GM20431 (cell line): ENCODE data around the gene KRT75.
"Not testable (repeated sequence)": the region's sequence is repeated elsewhere in the genome, so short reads cannot be mapped to it uniquely, and the experiment has no call there.

Experiments used
- in situ Hi-C: fragments of 300-500 bp; cut with MseI, MboI; formaldehyde crosslinking; loops from one replicate; pipeline ENCODE4 v1.15.0; 2020; ENCODE audit warnings: low sequenced_read_pairs; ENCODE audit not compliant: unreplicated experiment

The KRT75 gene

DNA sequence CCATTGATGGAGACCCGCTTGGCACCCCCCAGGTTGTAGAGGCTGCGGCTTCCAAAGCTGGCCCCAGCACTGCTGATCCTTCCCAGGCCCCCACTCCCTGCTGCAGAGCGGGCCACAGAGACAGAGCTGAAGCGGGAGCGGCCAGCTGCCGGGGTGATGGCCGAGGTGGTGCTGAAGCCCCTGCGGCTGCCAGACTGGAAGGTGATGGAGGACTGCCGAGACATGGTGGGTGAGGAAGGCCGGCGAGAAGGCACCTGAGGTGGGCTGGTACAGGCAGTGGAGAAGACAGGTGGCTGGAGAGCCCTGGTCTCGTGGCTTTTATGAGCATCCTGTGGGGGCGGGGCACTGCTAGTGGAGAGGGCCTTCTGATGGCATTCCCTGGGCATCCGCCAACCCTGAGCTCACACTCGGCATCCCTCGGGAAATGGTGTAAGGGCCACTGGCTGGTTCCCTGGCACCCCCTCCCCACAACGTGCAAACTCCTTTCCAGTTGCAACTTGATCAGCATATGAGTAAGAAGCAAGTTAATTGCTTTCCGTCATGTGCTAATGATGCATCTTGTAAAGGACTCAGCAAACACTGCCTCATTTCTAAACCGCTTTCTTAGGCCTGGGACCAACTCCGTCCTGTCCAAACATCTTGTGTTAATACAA, at the start of gene KRT75:
KRT75 (minus strand) TSS at position 291 of the 653 bp plus-strand sequence; CDS start at position 224, 67 bp downstream.
- in situ Hi-C loops = no loop called here

DNA sequence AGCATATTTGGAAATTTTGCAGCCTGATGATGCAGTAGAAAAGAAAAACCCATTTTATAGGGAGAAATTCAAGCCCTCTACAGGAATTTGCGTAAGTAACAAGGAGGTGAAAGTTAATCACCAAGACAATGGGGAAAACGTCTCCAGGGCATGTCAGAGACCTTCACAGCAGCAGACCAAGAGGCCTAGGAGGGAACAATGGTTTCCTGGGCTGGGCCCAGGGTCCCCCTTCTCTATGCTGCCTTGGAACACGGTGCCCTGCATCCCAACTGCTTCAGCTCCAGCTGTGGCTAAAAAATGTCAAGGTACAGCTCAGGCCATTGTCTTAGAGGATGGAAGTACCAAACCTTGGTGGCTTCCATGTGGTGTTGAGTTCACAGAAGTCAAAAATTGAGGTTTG, 45.9 kb upstream of the KRT75 start:
- in situ Hi-C loops = no loop called here

DNA sequence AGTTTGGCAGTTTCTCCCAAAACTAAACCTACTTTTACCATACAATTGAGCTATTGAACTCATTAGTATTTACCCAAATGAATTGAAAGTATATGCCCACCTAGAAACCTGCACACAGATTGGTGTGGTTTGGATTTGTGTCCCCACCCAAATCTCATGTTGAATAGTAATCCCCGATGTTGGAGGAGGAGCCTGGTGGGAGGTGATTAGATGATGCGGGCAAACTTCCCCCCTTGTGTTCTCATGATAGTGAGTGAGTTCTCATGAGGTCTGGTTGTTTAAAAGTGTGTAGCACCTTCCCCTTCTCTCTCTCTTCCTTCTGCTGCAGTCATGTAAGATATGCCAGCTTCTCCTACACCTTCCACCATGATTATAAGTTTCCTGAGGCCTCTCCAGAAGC, 43.5 kb upstream of the KRT75 start:
- in situ Hi-C loops = no loop called here

DNA sequence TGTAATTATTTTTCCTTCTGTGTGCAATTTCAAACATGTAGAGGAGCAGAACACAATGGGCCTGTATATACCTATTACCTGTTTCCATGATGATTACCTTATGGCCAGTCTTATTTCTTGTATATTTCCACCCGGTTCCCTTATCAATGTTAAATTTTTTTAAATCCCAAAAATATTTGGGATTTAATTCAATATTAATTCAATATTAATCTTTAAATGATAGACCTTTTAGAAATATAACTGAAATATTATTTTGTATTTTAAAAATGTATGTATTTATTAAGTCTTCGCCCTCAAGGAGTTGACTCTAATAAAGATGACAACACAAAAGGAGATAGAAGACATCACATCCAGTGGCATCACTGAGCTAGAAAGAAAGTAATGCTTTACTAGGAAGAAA, 40.0 kb upstream of the KRT75 start:
- in situ Hi-C loops = no loop called here

DNA sequence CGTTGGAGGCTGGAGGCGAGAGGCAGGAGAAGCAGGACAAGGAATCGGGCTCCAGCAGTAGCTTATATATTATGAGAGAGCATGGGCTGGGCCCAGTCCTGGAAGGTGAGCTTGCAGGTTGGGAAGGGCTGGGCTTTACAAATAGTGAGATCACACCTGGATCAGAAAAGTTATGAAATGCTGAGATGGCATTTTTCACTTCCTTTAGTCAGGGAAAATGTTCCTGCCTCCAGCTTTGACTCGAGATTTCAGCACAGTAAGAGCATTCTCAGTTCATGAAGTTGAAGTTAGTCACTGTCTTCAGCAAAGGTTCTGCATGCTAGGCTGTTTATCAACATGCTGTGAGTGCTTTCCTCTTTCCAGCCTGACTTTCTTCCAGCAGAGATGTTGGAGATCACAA, 39.6 kb upstream of the KRT75 start, which contains the start of gene KRT6C:
KRT6C (minus strand) TSS at position 38 of the 400 bp plus-strand sequence. CDS start 68 bp downstream, outside the sequence.
- in situ Hi-C loops = no loop called here

DNA sequence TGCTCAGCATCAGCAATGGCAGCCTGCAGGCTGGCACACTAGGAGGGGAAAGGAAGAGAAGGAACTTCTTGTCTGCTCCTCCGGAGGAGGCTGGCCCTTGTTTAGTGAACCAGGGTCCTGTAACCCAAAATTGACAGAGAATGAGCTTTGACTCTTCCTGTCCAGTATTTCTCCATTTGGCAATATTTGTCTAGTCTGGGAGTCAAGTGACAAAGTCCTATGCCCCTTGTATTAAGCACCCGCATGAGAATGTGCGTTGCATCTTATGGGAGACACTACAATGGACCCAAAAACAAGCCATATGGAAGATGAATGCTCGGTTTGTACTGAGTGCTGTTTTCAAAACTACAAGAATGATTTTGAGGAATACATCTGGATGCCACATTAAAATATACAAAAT, 35.7 kb upstream of the KRT75 start:
- in situ Hi-C loops = no loop called here

DNA sequence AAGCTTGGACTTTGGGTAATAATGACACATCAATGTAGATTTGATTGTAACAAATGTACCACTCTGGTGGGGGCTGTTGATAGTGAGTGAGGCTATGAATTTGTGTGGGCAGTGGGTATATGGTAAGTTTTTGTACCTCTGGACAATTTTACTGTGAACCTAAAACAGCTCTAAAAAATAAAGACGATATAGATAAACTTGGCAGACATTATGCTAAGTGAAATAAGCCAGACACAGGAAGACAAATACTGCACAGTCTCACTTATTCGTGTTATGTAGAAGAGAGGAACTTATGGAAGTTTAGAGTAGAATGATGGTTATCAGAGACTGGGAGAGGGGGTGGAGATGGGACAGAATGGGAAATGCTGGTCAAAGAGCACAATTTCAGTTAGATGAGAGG, 30.7 kb upstream of the KRT75 start:
- in situ Hi-C loops = no loop called here

DNA sequence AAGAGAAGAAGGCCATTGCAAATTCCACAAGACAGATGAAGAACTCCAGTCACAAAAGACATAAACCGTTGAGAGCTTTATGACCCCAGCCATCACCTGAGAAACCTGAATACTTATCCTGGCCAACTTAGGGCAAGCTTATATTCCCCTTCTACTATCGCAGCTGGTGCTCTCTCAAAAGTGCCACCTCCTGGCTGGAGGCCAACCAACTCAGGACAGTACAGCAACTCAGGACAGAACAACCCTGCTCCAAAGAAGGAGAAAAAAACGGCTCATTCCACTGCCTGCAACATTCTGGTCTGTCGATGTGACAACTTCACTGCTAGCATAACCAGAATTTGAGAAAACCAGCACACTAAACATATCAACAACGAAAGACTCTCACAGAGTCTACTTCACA, 27.5 kb upstream of the KRT75 start:
- in situ Hi-C loops = no loop called here

DNA sequence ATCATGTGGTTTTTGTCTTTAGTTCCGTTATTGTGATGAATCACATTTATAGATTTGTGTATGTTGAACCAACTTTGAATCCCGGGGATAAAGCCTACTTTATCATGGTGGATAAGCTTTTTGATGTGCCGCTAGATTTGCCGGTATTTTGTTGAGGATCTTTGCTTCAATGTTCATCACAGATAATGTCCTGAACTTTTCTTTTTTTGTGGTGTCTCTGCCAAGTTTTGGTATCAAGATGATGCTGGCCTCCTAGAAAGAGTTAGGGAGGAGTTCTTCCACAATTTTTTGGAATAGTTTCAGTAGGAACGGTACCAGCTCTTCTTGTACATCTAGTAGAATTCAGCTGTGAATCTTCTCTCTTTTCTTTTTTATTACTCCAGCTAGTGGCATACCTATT, 24.7 kb upstream of the KRT75 start:
- in situ Hi-C loops = no loop called here

DNA sequence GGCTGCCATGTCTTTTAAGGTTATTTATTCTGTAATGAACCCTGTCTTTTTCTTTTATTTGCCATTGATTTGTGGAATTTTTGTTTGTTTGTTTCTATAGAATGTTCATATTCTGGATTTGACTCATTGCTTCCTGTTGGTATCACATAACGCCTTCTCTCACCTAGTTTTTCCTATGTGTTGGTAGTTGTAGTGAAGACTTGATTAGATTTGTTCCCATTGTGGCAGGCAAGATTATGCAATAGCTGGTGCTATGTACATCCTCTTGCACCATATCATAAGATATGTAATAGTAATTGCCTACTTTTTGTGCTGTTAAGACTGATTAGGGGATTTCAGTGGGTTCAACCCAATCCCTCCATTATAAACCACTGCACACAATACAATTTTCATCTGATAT, 21.6 kb upstream of the KRT75 start:
- in situ Hi-C loops = no loop called here

DNA sequence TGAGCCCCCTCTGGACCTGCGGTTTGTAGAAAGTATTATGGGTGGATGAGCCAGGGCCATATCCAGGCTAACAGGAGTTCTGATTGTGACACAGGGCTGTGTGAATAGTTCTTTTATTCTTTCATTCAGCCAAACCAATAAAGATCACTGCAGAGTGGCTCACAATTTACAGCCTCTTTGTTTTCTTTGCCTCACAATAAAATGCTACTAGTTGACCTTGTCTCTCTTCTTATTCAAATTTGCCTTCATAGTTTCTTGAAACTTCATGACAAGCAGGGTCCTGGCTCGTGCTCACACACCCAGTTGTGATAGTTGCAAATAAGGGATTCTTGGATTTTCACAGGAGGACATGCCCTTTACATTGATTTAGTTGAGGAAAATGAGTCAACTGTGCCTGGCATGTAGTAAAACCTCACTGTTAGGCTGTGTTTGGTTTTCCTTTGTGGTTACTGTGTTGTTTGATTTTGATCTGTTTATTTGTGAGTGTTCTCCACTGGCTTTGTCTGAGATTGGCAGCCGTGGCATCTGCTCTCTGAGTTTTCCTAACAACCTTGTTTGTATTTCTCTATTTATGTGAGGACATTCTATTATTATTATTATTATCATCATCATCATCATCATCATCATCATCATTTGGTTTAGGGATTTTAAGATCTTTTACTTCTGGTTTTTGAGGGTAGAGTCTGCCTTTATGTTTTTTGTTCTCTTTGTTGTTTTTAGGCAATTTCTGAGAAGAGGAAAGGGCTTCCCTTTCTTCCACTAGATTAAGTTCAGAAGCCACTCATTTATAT, 20.4 kb upstream of the KRT75 start:
- in situ Hi-C loops = no loop called here

DNA sequence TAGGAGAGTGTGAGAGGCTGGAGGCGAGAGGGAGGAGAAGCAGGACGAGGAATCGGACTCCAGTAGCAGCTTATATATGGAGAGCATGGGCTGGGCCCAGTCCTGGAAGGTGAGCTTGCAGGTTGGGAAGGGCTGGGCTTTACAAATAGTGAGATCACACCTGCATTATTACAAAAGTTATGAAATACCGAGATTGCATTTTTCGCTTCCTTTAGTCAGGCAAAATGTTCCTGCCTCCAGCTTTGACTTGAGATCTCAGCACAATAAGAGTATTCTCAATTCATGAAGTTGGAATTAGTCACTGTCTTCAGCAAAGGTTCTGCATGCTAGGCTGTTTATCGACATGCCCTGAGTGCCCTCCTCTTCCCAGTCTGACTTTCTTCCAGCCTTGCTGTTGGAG, 17.9 kb upstream of the KRT75 start, which contains the start of gene KRT6B:
KRT6B (minus strand) TSS at position 46 of the 400 bp plus-strand sequence. CDS start 68 bp downstream, outside the sequence.
- in situ Hi-C loops = no loop called here

DNA sequence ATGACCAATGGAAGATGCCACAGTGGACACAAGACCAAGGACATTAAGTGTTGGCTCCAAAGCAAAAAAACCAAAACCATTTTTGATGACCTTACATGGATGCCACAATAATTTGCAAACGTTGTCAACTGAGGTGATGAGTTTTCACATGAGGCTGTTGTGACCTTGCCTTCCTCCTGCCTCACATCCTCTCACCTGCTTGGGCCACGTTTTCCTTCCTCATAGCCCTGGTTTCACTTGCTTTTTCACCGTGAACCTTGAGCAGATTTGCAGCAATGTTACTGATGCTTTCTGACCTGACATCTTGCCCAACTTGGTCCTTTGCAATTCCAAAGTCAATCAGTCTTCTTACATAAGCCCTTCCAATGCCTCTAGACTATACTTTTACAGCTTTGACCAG, 14.1 kb upstream of the KRT75 start:
- in situ Hi-C loops = no loop called here

DNA sequence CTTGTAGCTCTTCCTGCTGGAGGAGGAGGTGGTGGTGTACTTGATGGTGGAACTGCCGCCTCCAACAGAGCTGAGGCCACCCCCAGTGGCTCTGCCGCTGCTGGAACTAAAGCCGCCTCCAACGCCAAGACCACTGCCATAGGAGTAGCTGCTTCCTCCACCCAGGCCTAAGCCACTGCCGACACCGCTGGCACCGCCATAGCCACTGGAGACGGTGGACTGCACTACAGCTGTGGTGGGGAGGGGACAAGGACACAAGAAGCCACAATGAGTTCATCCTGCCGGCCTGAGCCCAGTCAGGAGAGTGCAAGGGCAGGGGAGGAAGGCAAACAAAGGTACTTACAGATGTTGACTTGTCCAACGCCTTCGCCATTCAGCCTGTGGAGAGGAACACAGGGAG, 13.0 kb upstream of the KRT75 start:
- in situ Hi-C loops = not testable (repeated sequence)

DNA sequence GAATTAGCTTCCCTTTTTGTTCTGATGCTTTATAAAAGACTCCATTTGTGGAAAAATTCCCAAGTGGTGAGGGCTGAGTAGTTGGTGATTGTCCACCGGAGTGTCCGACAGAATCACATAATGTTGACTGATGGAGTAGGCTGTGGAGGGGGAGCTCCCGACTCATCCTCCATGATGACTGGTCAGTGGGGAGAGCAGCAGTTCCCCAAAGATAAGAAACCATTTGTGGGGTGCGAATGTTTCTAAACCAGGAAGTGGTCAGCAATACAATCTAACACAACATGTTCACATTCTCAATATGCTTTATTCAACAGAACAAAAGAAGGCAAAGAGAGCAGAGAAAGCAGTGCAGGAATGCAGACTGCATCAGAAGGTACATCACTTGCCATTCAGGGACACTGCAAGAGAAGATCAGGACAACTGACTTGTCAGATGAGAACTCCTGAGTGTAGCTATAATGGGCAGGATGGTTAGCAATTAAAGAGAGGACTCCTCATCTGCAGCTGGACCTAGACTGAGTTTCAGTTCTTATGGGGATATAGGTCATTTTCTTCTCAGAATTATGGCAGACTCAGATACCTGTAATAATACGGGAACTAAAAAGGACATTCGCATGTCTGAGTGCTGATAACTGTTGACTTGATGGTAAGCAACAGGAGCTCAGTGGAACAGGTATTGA, 12.3 kb upstream of the KRT75 start:
- in situ Hi-C loops = no loop called here

DNA sequence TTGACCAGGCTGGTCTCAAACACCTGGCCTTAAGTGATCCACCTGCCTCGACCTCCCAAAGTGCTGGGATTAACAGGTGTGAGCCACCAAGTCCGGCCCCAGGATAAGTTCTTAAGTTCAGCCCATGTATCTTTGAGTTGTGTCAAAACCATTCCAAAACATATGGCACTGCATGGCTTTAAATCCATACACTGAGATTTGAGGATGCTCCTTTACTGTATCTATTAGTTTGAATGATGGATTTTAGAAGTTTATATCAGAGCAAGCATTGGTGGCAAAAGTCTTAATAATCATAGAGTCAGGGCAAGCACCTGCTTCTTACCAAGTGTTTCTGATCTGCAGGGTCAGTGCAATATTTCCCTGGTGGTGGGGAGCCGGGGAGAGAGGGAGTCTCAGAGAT, 11.7 kb upstream of the KRT75 start:
- in situ Hi-C loops = no loop called here

DNA sequence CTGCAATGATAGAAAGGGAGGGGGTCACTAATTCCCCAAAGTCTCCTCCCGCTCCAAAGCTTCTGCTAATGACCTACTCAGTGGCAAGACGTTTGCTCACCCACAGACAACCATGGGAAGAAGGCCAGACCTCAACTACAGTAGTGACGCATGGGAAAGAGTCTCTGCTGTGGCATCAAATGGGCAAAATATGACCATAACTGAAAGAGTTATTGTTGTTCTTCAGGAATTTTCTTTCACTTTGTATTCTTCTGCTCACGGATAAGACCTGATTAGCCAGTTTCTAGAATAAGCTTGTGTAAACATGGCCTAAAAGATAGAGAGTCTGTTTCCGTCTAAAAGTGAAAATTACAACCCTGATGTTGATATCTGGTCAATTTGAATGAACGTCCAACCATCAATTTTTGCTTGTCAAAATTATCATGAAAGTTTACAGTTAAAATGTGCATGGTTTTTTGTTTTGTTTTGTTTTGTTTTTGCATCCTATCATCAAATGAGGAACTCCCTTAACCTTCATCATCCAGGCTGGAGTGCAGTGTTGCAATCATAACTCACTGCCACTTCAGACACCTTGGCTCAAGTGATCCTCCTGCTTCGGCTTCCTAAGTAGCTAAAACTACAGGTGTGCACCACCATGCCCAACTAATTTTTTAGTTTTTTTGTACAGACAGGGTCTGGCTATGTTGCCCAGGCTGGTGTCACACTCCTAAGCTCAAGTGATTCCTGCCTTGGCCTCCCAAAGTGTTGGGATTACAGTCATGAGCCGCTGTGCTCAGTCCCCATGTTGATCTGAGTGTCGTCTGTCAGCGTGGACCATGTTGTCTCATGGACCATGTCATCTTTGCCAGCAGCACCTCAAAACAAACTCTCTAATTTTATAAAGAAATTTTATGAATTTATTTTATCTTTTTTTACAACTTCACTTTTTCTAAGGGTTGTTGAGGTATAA, 10.8 kb upstream of the KRT75 start:
- in situ Hi-C loops = no loop called here

DNA sequence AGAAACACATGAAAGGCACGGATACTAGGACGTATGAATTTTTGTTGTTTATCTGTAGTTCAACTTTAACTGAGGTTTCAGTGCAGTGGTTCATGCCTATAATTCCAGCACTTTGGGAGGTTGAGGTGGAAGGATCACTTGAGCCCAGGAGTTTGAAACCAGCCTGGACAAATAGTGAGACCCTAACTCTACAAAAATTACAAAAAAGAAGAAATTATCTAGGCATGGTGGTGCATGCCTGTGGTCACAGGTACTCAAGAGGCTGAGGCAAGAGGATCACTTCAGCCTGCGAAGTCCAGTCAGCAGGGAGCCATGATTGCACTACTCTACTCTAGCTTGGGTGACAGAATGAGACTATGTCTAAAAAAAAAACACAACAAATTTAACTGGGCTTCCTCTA, 9.8 kb upstream of the KRT75 start:
- in situ Hi-C loops = no loop called here

DNA sequence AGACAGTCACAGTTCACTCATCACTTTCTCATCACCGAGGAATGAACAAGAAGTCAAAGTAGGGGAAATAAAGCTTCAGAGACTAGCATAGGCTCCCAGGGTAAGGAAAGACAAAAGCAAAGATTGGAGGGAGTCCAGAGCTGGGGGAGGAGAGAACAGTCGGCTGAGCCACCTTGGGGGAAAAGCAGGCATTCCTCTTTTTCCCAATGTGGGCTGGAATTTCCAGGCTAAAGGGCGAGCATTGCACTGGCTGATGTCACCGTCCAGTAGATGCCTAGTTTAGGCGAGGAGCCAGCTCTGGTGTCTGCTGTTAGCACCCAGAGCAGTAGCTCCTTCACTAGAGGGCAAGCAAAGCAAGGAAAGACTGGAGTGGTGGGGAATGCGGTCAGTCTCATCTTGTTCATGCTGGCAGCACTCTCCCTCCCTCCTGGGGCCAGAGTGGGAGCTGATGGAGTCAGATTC, 8.5 kb upstream of the KRT75 start:
- in situ Hi-C loops = no loop called here
